Glutamatergic neuron (in vitro differentiated cells): Measurements from ENCODE around the gene TNRC6A. TPM values are rescaled to one million over a fixed set of nuclear protein-coding genes. Genes with fewer than 3 reads are reported as not detected.

Experiments used
- DNase-seq: peaks from one replicate; pipeline ENCODE4 v3.0.0; 2022
- H3K27ac Mint-ChIP-seq: one replicate; pipeline ENCODE4 v1.8.0; 2020; ENCODE audit warnings: mild to moderate bottlenecking, mixed read lengths, inconsistent platforms; ENCODE audit not compliant: unreplicated experiment
- H3K27me3 Mint-ChIP-seq: one replicate; pipeline ENCODE4 v1.8.0; 2020; ENCODE audit warnings: mild to moderate bottlenecking, moderate library complexity, mixed read lengths, inconsistent platforms; ENCODE audit not compliant: unreplicated experiment
- H3K36me3 Mint-ChIP-seq: one replicate; pipeline ENCODE4 v1.8.0; 2020; ENCODE audit warnings: mild to moderate bottlenecking, mixed read lengths, inconsistent platforms; ENCODE audit not compliant: unreplicated experiment
- H3K4me1 Mint-ChIP-seq: one replicate; pipeline ENCODE4 v1.8.0; 2020; ENCODE audit warnings: mild to moderate bottlenecking, low read depth, mixed read lengths, inconsistent platforms; ENCODE audit not compliant: unreplicated experiment
- H3K4me3 Mint-ChIP-seq: one replicate; pipeline ENCODE4 v1.8.0; 2020; ENCODE audit warnings: mild to moderate bottlenecking, mixed read lengths, inconsistent platforms; ENCODE audit not compliant: unreplicated experiment
- H3K9me3 Mint-ChIP-seq: one replicate; pipeline ENCODE4 v1.8.0; 2020; ENCODE audit warnings: mild to moderate bottlenecking, moderate library complexity, mixed read lengths, inconsistent platforms; ENCODE audit not compliant: unreplicated experiment
- CTCF ChIP-seq: fragments of 200-600 bp; sonication (generic); IDR thresholded peaks from one replicate; pipeline ENCODE4 v1.5.0; 2021; ENCODE audit not compliant: partially characterized antibody, unreplicated experiment
- total RNA-seq: library from RNA; stranded (reverse); fragmentation: NEBNext Ultra II Directional; extraction: Animal tissue kit (Norgen Biotek cat#: 25700); gene quantifications from one replicate; pipeline ENCODE4 v1.2.1, GENCODE V29; 2021; ENCODE audit not compliant: unreplicated experiment

TNRC6A gene
- total RNA-seq, 1 donor from 2014 or later, result 91.6 TPM

GRCh38 chr16:24771779-24772157 lies 42.3 kb downstream of the TNRC6A start:
- Mint-ChIP-seq H3K36me3 (no peaks in the 10 kb centered on the region), H3K4me1 (peaks cover 23% of the 10 kb centered on the region), H3K4me3 (no peak overlapping the region), H3K27ac (no peak overlapping the region), H3K27me3 (no peaks in the 10 kb centered on the region), H3K9me3 (no peaks in the 10 kb centered on the region)
- no peak for DNase-seq
- no peak for TF ChIP-seq CTCF

DNA sequence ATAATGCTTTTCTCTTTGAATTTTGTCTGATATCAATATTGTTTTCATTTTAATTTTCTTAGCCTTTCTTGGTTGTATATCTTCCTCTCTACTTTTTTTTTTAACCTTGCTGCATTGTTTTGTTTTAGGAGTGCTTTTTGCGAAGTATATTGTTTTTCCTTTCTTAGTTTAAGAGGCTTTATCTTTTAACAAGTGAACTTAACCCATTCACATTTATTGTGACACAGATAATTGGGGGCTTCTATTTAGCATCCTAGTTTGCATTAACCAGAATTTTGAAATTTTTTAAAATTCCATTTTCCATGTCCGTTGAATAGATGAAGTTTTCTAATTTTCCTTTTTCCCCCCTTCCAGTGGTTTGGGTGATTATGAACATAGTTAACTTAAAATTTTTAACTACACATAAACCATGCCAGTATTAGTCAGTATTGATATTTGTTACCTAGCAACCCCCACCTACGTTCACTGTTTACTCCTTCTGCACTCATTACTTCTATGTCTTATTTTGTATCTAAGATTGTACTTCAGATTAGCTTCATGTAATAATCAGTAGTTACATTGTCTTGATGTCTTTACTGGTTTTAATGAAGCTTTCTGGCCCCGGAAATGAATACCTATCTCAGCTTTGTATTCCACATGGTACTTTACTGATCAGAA lies 44.4 kb downstream of the TNRC6A start:
- Mint-ChIP-seq H3K4me3 (no peak overlapping the region), H3K27ac (no peak overlapping the region), H3K27me3 (no peaks in the 10 kb centered on the region), H3K36me3 (no peaks in the 10 kb centered on the region), H3K9me3 (no peaks in the 10 kb centered on the region), H3K4me1 (peaks cover 23% of the 10 kb centered on the region)
- no peak for TF ChIP-seq CTCF
- DNase-seq, result no peak

- Mint-ChIP-seq H3K27ac (no peak overlapping the region), H3K36me3 (no peaks in the 10 kb centered on the region), H3K9me3 (no peaks in the 10 kb centered on the region), H3K4me1 (peaks cover 22% of the 10 kb centered on the region), H3K4me3 (no peak overlapping the region), H3K27me3 (no peaks in the 10 kb centered on the region)
- no peak for TF ChIP-seq CTCF
- DNase-seq, result no peak
Measured at GRCh38 chr16:24774510-24774909, 45.1 kb downstream of the TNRC6A start.

GRCh38 chr16:24775455-24775854 lies 46.0 kb downstream of the TNRC6A start:
- H3K27ac Mint-ChIP-seq, result no peak overlapping the region
- no peaks in the 10 kb centered on the region for H3K9me3 Mint-ChIP-seq

More at GRCh38 chr16:24775455-24775854, 46.0 kb downstream of the TNRC6A start:
- Mint-ChIP-seq H3K4me3 (no peak overlapping the region), H3K4me1 (peaks cover 14% of the 10 kb centered on the region), H3K27me3 (no peaks in the 10 kb centered on the region), H3K36me3 (no peaks in the 10 kb centered on the region)
- DNase-seq, result no peak
- TF ChIP-seq CTCF, result no peak
